A549 treated with ZK216348 at 1 μM for 4 hours (cell line): ENCODE measurements around the gene KCNK18. TPM values are rescaled to one million over a fixed set of nuclear protein-coding genes. Genes with fewer than 3 reads are reported as not detected.

ENCODE experiments used
- total RNA-seq: library from RNA; stranded (reverse); fragments of 200-300 nt; extraction: Qiagen RNA extraction; gene quantifications from 5 replicates; pipeline ENCODE4 v1.2.3, GENCODE V29; 2022; ENCODE audit warnings: low read depth

Gene KCNK18
- not detected in 5 replicates for total RNA-seq

DNA sequence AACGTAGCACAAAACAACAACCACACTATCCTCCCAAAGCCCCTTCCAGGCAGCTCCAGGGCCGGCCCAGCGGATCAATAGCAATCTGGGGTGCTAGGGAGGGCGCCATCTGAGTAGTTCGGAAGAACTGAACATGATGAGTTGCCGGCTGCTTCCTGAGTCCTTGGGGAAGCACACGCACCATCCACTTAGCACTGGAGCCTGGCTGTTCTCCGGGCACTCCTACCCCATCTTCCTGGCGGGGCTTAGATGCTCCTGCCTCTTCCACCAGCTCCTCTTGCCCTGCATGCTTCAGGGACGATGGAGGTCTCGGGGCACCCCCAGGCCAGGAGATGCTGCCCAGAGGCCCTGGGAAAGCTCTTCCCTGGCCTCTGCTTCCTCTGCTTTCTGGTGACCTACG lies at the start of gene KCNK18:
KCNK18 (plus strand) TSS at position 301 of the 400 bp plus-strand sequence; CDS start at position 301, 0 bp downstream.

GRCh38 chr10:117240621-117241529 lies 43.6 kb downstream of the KCNK18 start, which contains the start of gene SLC18A2:
TSS of gene SLC18A2 (plus strand) at chr10:117241114. CDS start at chr10:117241694, 580 bp downstream.

Other genes starting within 250 kb of the KCNK18 start
- gene SHTN1, start 192.3 kb upstream of the KCNK18 start, total RNA-seq, result 19.4 to 30.8 TPM (median 27.9 TPM) in 5 replicates
- gene VAX1, start 59.2 kb upstream of the KCNK18 start, total RNA-seq, result 1.3 to 1.6 TPM (median 1.4 TPM) in 5 replicates
- not detected in 5 replicates for gene SLC18A2, start 43.6 kb downstream of the KCNK18 start, total RNA-seq
- 18.8 to 30.3 TPM (median 28.3 TPM) in 5 replicates for gene PDZD8, start 178.0 kb downstream of the KCNK18 start, total RNA-seq